Body of pancreas (tissue), 4 donors: Measurements from ENCODE around the gene CCDC33.

Experiments
- CTCF ChIP-seq, 7 experiments: fragments of 450-650 bp in 4 of 7; fragments of 200-600 bp in 3 of 7; sonication (generic) in 3 of 7; IDR thresholded peaks; one replicate each; pipeline ENCODE4 v1.5.1; 2016 to 2019; ENCODE audit warnings: antibody characterized with exemption in 7 of 7
- POLR2A ChIP-seq, 3 donors: fragments of 450-650 bp; IDR thresholded peaks; one replicate each; pipeline ENCODE4 v1.6.1; 2016; ENCODE audit warnings: antibody characterized with exemption in 3 of 3, mild to moderate bottlenecking in 2 of 3

GRCh38 chr15:74233373-74233772 is 2.8 kb upstream of the CCDC33 start:
- TF ChIP-seq CTCF (IDR thresholded peaks at IDR 0.05): no peak
- TF ChIP-seq POLR2A (IDR thresholded peaks at IDR 0.05): no peak
